NCI-H526 (cell line): ENCODE data around the gene PDZRN4.
"Not testable (repeated sequence)": the region's sequence is repeated elsewhere in the genome, so short reads cannot be mapped to it uniquely, and the experiment has no call there.

ENCODE experiments used
- DNase-seq, 2 experiments: peaks; one replicate each; lab custom pipeline; 2025; lab: John Stamatoyannopoulos, UW

Gene PDZRN4

GRCh38 chr12:41285470-41285869 lies 97.3 kb downstream of the PDZRN4 start:
- DNase-seq = not testable (repeated sequence)

- DNase-seq = no peak
Measured at GRCh38 chr12:41286426-41286825, 98.3 kb downstream of the PDZRN4 start.

DNA sequence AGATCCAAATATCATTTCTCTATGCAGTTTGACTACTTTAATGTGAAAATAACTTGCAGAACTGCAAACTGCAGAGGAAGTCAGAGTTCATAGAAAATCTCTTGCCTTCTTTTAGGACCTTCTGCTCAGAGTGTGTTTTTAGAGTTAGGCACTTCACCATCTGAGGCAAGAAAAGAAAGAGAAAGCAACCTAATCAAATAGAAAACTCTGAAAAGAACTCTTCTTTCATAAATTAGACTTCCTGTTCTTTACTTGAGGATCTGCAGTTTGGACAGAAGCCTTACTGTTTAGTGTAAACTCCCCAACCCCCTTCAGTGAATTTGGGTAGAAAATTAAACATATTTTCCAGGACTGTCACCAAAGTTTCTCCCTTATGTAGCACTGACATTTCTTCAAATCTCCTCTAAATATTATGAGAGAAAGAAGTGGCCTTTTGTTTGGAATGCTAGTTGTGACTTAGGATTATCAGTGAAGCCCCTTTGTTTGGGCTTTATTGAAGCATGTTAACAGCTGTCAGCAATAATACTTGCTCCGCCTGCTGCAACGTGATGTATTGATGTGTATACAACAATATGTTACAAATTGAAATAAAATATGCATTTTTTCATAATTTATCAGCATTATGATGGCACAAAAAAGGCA lies 99.5 kb downstream of the PDZRN4 start:
- DNase-seq = no peak

DNA sequence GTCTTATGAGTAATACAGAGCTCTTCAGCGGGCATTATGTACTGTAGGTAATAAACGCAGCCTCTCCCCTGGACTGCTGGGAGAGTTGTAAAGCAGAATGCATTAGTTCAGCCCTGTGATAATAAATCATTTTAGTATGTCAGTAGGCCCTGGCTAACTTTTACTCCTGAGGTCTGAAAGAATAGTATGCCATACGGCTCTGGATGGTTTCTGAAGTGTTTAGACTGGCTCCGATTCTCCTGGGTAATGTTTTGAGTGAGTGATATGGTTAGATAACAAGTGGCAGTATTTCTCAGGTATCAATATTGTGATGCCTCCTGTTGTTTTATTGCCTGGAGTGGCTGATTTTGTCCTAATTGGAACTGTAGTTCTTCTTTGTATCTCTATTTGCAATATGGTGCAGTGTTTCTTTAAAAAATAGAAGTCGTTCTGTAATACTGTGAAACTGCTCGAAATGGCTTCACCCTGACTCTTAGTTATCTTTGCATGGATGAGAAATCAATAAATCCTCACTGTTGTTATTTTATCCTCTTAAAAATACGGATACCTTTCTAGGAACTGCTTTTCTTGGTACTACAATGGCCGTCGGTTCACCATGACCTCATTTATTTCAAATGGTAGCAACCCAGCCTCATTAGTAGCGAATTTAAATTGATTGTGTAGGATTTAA lies 100.2 kb downstream of the PDZRN4 start:
- no peak for DNase-seq

GRCh38 chr12:41289501-41289900 lies 101.4 kb downstream of the PDZRN4 start:
- no peak for DNase-seq

DNA sequence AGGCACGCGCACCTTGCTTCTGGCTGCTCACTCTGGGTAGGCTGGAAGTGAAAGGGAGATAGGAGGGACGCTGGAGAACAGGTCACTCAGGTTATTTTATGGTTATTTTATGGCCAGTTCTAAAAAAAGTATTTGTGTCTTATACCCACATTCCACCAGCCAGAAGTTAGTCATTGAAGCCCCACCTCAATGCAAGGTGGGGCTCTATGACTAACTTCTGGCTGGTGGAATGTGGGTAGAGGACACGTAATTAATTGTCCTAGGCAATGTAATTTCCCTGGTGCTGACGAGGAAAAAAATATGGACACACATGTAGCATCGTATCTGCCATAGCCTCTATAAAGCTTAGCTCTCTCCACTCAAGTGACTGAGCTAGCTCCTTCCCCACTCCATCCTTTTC lies 104.9 kb downstream of the PDZRN4 start:
- no peak for DNase-seq

DNA sequence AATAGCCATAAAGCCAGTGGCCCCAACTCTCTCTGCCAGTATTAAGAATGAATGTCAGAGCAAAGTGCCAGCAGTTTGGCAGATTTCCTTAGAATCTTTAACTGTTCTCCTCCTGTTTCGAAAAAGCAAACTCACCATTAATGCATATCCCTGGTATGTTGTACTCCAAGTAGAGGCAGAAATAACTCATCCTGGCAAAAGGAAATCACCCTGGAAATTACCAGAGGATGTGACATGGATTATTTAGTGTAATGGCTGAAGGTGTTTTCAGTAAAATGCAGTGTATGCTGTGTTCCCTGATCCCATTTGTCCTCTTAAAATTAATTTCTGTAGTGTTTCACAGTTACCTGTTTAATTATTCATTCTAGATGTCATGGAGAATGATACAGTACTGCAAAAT lies 105.3 kb downstream of the PDZRN4 start:
- no peak for DNase-seq

- DNase-seq = no peak
Measured at GRCh38 chr12:41302979-41303403, 114.9 kb downstream of the PDZRN4 start.

DNA sequence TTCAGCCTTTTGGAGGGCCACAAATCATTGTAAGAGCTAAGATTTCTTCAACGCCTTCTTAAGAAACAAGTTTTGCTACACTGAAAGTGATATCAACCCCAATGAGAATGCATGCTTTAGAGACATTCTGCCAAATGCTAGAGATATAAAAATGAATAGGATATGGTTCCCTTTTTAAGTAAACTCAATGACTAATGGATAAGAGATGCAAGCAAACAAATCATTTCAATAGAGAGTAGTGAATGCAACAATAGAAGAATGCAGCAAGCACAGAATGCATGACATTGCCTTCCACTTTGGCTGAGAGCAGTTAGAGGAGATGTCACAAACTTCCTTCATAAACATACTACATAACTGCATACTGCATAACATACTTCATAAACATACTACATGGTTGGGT lies 116.4 kb downstream of the PDZRN4 start:
- DNase-seq = no peak

DNA sequence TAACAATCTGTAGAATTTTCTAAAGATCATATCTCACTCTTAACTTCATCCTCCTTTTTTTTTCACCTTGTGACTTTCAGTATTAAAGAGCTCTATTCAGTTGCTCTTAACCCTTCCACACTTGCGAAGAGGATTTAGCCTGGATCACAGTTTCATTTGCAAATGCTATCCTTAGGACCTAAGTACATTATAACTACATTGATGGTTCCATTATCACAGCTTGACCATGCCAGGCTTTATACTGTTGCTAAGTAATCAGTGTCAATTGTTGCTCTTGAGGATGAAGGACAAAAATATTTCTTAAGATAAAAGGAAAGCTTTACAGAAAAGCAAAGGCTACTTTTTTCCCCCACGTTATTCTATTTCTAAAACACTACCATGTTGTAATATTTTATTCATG lies 122.2 kb downstream of the PDZRN4 start:
- DNase-seq = no peak

DNA sequence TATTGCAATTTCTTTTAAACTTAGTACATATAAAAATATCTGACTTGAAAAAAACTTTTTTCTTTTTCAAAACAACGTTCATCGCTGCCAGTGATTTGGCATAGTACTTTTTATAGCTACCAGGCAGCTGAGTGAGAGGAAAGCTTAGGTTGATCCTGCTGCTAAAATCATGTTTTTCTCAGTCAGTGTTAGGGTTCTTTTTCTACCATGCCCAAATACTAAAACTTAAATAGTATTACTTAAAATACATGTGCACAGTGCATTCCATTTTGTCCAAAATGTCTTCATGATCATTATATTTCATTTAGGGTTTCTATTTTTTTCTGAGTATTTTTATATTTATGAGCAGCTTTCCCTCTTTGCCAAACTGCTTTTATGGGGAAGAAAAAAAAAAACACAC lies 123.8 kb downstream of the PDZRN4 start:
- DNase-seq = no peak

- not testable (repeated sequence) for DNase-seq
Measured at GRCh38 chr12:41312451-41312850, 124.3 kb downstream of the PDZRN4 start.

GRCh38 chr12:41325336-41325735 lies 137.2 kb downstream of the PDZRN4 start:
- DNase-seq = no peak

- no peak for DNase-seq
Measured at GRCh38 chr12:41327096-41327895, 139.2 kb downstream of the PDZRN4 start.

DNA sequence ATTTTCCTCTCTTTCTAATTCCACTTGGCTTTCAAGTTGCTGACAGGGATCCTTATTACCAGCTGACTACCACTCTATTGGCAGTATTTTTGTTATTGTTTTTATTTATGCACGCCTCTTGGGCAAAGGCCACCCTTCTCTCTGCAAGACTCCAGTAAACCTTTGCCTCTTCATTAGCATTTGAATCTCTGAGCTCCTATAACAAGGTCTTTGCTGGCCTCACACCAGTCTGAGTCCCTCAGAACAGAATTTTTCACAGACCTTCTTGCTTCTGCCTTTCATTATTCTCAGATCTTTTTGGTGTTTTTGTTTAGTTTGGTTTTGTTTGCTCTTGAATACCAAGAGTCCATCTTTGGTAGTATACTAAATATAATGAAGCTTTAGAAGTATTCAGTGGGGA lies 145.9 kb downstream of the PDZRN4 start:
- DNase-seq = no peak

DNA sequence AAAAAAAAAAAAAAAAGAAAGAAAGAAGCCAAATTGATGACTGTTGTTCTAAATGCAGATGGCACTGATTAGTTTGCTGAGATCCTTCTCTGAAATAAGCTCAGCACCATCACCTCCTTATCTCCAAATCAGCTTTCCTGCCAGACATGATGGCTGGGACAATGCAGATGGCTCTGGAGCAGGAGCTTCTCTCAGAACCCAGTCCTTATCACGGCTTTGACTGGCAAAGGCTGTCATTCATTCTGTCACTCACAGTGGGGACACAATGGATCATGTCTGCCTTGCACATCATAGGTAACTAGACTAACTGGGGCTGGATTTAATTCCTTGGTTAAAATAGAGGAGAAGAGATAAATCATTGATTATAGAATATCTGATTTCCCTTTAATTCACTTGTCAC lies 146.3 kb downstream of the PDZRN4 start:
- no peak for DNase-seq

GRCh38 chr12:41336041-41336549 lies 148.0 kb downstream of the PDZRN4 start:
- DNase-seq = no peak

GRCh38 chr12:41339784-41340183 lies 151.7 kb downstream of the PDZRN4 start:
- no peak for DNase-seq

- DNase-seq = no peak
Measured at GRCh38 chr12:41344776-41345470, 156.8 kb downstream of the PDZRN4 start.

- no peak for DNase-seq
Measured at GRCh38 chr12:41348198-41348597, 160.1 kb downstream of the PDZRN4 start.

GRCh38 chr12:41356181-41356580 lies 168.1 kb downstream of the PDZRN4 start:
- DNase-seq = no peak

- no peak for DNase-seq
Measured at GRCh38 chr12:41361738-41362137, 173.6 kb downstream of the PDZRN4 start.
